Measurements from ENCODE around the gene PITPNM3.

Gene PITPNM3

GRCh38 chr17:6437956-6438355, 118.4 kb downstream of the PITPNM3 start:
- no peak overlapping the region for H3K4me3 ChIP-seq (ENCODE audit: low read length, poor library complexity, severe bottlenecking)
- H2AFZ ChIP-seq (ENCODE audit: low read length): no peak overlapping the region
- H4K20me1 ChIP-seq (ENCODE audit: insufficient read depth, low read length, poor library complexity, severe bottlenecking): no peaks in the 10 kb centered on the region
- no peak for TF ChIP-seq EZH2phosphoT487 (IDR thresholded peaks at IDR 0.05; ENCODE audit: borderline replicate concordance)
- TF ChIP-seq, protein P1, sequence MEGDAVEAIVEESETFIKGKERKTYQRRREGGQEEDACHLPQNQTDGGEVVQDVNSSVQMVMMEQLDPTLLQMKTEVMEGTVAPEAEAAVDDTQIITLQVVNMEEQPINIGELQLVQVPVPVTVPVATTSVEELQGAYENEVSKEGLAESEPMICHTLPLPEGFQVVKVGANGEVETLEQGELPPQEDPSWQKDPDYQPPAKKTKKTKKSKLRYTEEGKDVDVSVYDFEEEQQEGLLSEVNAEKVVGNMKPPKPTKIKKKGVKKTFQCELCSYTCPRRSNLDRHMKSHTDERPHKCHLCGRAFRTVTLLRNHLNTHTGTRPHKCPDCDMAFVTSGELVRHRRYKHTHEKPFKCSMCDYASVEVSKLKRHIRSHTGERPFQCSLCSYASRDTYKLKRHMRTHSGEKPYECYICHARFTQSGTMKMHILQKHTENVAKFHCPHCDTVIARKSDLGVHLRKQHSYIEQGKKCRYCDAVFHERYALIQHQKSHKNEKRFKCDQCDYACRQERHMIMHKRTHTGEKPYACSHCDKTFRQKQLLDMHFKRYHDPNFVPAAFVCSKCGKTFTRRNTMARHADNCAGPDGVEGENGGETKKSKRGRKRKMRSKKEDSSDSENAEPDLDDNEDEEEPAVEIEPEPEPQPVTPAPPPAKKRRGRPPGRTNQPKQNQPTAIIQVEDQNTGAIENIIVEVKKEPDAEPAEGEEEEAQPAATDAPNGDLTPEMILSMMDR (conservative IDR thresholded peaks at IDR 0.05; ENCODE audit: low read length): no peak
- H3K9ac ChIP-seq (ENCODE audit: low read depth, low read length, poor library complexity, severe bottlenecking): no peak overlapping the region
- no peaks in the 10 kb centered on the region for H3K9me2 ChIP-seq (replicated peaks; ENCODE audit: low read depth, low read length)
- H3K4me2 ChIP-seq (ENCODE audit: low read depth, low read length, poor library complexity, severe bottlenecking): no peak overlapping the region
- no peaks in the 10 kb centered on the region for H3K79me2 ChIP-seq (ENCODE audit: insufficient read depth, low read length)
- no peaks in the 10 kb centered on the region for H3K9me3 ChIP-seq (ENCODE audit: insufficient read depth, low read depth, low read length)
- no peaks in the 10 kb centered on the region for H3K27me3 ChIP-seq (ENCODE audit: insufficient read depth, low read length, poor library complexity, severe bottlenecking)
- H3K4me1 ChIP-seq (ENCODE audit: insufficient read depth, low read length, poor library complexity, severe bottlenecking): no peaks in the 10 kb centered on the region
- no peaks in the 10 kb centered on the region for H3K36me3 ChIP-seq (ENCODE audit: insufficient read depth, low read length)
- H3F3A ChIP-seq (ENCODE audit: low read depth): no peaks in the 10 kb centered on the region

- Histone ChIP-seq H4K20me1 (ENCODE audit: insufficient read depth, low read length, poor library complexity, severe bottlenecking) (no peaks in the 10 kb centered on the region), H3K4me1 (ENCODE audit: insufficient read depth, low read length, poor library complexity, severe bottlenecking) (no peaks in the 10 kb centered on the region), H3K9me3 (ENCODE audit: insufficient read depth, low read depth, low read length) (no peaks in the 10 kb centered on the region), H3K4me2 (ENCODE audit: low read depth, low read length, poor library complexity, severe bottlenecking) (no peak overlapping the region), H2AFZ (ENCODE audit: low read length) (no peak overlapping the region), H3K79me2 (ENCODE audit: insufficient read depth, low read length) (no peaks in the 10 kb centered on the region), H3K36me3 (ENCODE audit: insufficient read depth, low read length) (no peaks in the 10 kb centered on the region), H3K4me3 (ENCODE audit: low read length, poor library complexity, severe bottlenecking) (no peak overlapping the region), H3F3A (ENCODE audit: low read depth) (no peaks in the 10 kb centered on the region), H3K27me3 (ENCODE audit: insufficient read depth, low read length, poor library complexity, severe bottlenecking) (no peaks in the 10 kb centered on the region), H3K9me2 (replicated peaks; ENCODE audit: low read depth, low read length) (no peaks in the 10 kb centered on the region), H3K9ac (ENCODE audit: low read depth, low read length, poor library complexity, severe bottlenecking) (no peak overlapping the region)
- no peak for TF ChIP-seq EZH2phosphoT487 (IDR thresholded peaks at IDR 0.05; ENCODE audit: borderline replicate concordance)
- TF ChIP-seq, protein P1 (conservative IDR thresholded peaks at IDR 0.05; ENCODE audit: low read length): no peak
Measured at GRCh38 chr17:6437466-6437865, 118.9 kb downstream of the PITPNM3 start.

- H3K4me3 ChIP-seq (ENCODE audit: low read length, poor library complexity, severe bottlenecking): no peak overlapping the region
- no peaks in the 10 kb centered on the region for H3K79me2 ChIP-seq (ENCODE audit: insufficient read depth, low read length)
- H3F3A ChIP-seq (ENCODE audit: low read depth): no peaks in the 10 kb centered on the region
- TF ChIP-seq EZH2phosphoT487 (IDR thresholded peaks at IDR 0.05; ENCODE audit: borderline replicate concordance): no peak
- TF ChIP-seq, protein P1 (conservative IDR thresholded peaks at IDR 0.05; ENCODE audit: low read length): peak; percentile 80
- no peaks in the 10 kb centered on the region for H4K20me1 ChIP-seq (ENCODE audit: insufficient read depth, low read length, poor library complexity, severe bottlenecking)
- H3K27me3 ChIP-seq (ENCODE audit: insufficient read depth, low read length, poor library complexity, severe bottlenecking): no peaks in the 10 kb centered on the region
- H3K4me2 ChIP-seq (ENCODE audit: low read depth, low read length, poor library complexity, severe bottlenecking): no peak overlapping the region
- 0 out of 2 replicates have a peak, but pooled peaks cover under 1% of the 10 kb centered on the region for H3K9me3 ChIP-seq (ENCODE audit: insufficient read depth, low read depth, low read length)
- H3K4me1 ChIP-seq (ENCODE audit: insufficient read depth, low read length, poor library complexity, severe bottlenecking): no peaks in the 10 kb centered on the region
- H3K9me2 ChIP-seq (replicated peaks; ENCODE audit: low read depth, low read length): no peaks in the 10 kb centered on the region
- no peaks in the 10 kb centered on the region for H3K36me3 ChIP-seq (ENCODE audit: insufficient read depth, low read length)
- H3K9ac ChIP-seq (ENCODE audit: low read depth, low read length, poor library complexity, severe bottlenecking): no peak overlapping the region
- H2AFZ ChIP-seq (ENCODE audit: low read length): peak overlapping the region; percentile 2; the same call in 1 of the 2 replicates
Measured at GRCh38 chr17:6435968-6436367, 120.4 kb downstream of the PITPNM3 start.

Data from Loucy (cell line).